GM21360 (cell line): Measurements from ENCODE around the gene SKA2.
"Not testable (repeated sequence)": the region's sequence is repeated elsewhere in the genome, so short reads cannot be mapped to it uniquely, and the experiment has no call there.

Source experiments
- ATAC-seq: cut with Tn5 transposase; IDR thresholded peaks from one replicate; pipeline ENCODE4 v1.9.1; 2021; ENCODE audit warnings: mild to moderate bottlenecking, moderate library complexity; ENCODE audit not compliant: unreplicated experiment

SKA2 gene

GRCh38 chr17:59152925-59153324 is 2.1 kb downstream of the SKA2 start:
- no peak for ATAC-seq

- no peak for ATAC-seq
Observed at GRCh38 chr17:59151591-59151990, 3.4 kb downstream of the SKA2 start.

GRCh38 chr17:59151006-59151405 is 4.0 kb downstream of the SKA2 start:
- no peak for ATAC-seq

GRCh38 chr17:59149841-59150511 is 5.0 kb downstream of the SKA2 start:
- no peak for ATAC-seq

GRCh38 chr17:59149051-59149450 is 5.9 kb downstream of the SKA2 start:
- ATAC-seq: no peak

GRCh38 chr17:59145571-59146096 is 9.4 kb downstream of the SKA2 start:
- ATAC-seq: no peak

GRCh38 chr17:59141860-59142259 is 13.1 kb downstream of the SKA2 start:
- no peak for ATAC-seq

GRCh38 chr17:59139939-59140338 is 15.0 kb downstream of the SKA2 start:
- ATAC-seq: no peak

GRCh38 chr17:59138339-59138738 is 16.6 kb downstream of the SKA2 start:
- ATAC-seq: not testable (repeated sequence)

- ATAC-seq: no peak
Observed at GRCh38 chr17:59131131-59131530, 23.9 kb downstream of the SKA2 start.

- no peak for ATAC-seq
Observed at GRCh38 chr17:59129814-59130213, 25.2 kb downstream of the SKA2 start.

GRCh38 chr17:59126809-59127417 is 28.1 kb downstream of the SKA2 start:
- no peak for ATAC-seq

GRCh38 chr17:59124665-59125064 is 30.3 kb downstream of the SKA2 start:
- ATAC-seq: no peak

- ATAC-seq: no peak
Observed at GRCh38 chr17:59121901-59122480, 33.0 kb downstream of the SKA2 start.

GRCh38 chr17:59115474-59115873 is 39.5 kb downstream of the SKA2 start:
- no peak for ATAC-seq

- no peak for ATAC-seq
Observed at GRCh38 chr17:59111539-59111938, 43.4 kb downstream of the SKA2 start.

- ATAC-seq: no peak
Observed at GRCh38 chr17:59110973-59111372, 44.0 kb downstream of the SKA2 start.

GRCh38 chr17:59108400-59109102 is 46.4 kb downstream of the SKA2 start:
- no peak for ATAC-seq

GRCh38 chr17:59107306-59107670 is 47.7 kb downstream of the SKA2 start:
- no peak for ATAC-seq

- ATAC-seq: peak; percentile 86
Observed at GRCh38 chr17:59106463-59107305, 48.3 kb downstream of the SKA2 start, which contains the start of gene TRIM37. Gene TRIM37 (minus strand): TSS chr17:59106880. CDS start chr17:59106461, 419 bp downstream.
